ENCODE results near the gene U2AF2. TPM values are rescaled to one million over a fixed set of nuclear protein-coding genes. Genes with fewer than 3 reads are reported as not detected.

U2AF2 gene
- 131 TPM for polyA plus RNA-seq (2013)

- H3K9me3 ChIP-seq (ENCODE audit: control extremely low read depth in 1 of 5, control insufficient read depth in 4 of 5, insufficient read depth in 2 of 5, low read depth in 1 of 5, low read length in 4 of 5) = no peaks in the 10 kb centered on the region
- POLR2A ChIA-PET = interaction anchor here (0.9 to 1.4 kb wide), 3 partner anchors 13 to 56 kb away, joined by 4 to 6 read pairs (median 4); partner anchors contain the start of gene FIZ1
- H3K27me3 ChIP-seq (replicated peaks in 2 of 5; ENCODE audit: control insufficient read depth in 4 of 5, insufficient read depth in 5 of 5, low read length in 4 of 5) = no peaks in the 10 kb centered on the region
- peaks cover 18 to 47% (median 36%) of the 10 kb centered on the region in 4 experiments for H3K4me1 ChIP-seq (ENCODE audit: control extremely low read depth in 1 of 4, control insufficient read depth in 4 of 4, insufficient read depth in 4 of 4, low read length in 3 of 4)
- H3K27ac ChIP-seq (ENCODE audit: insufficient read depth in 1 of 2, low read depth in 1 of 2, low read length in 2 of 2, poor library complexity in 1 of 2, severe bottlenecking in 2 of 2) = peak within 1 kb of the TSS; percentile 96 to 99
- DNase-seq = peak; percentile 93 to 96 (median 95)
- under 1% methylated on average over 76 of the region's 95 CpGs for WGBS (ENCODE audit: insufficient coverage)
- peaks cover 2 to 58% (median 22%) of the 10 kb centered on the region in 4 experiments for H3K36me3 ChIP-seq (ENCODE audit: control insufficient read depth in 4 of 4, insufficient read depth in 4 of 4, low read length in 3 of 4)
- CTCF ChIA-PET = interaction anchor here (0.7 to 2.5 kb wide), 8 partner anchors 10 to 29 kb away, joined by 3 to 9 read pairs (median 4); partner anchors contain the start of gene ZNF581
- H3K4me3 ChIP-seq (ENCODE audit: control insufficient read depth in 1 of 7, extremely low read depth in 1 of 7, insufficient read depth in 4 of 7, low read depth in 2 of 7, low read length in 6 of 7) = peak within 1 kb of the TSS; percentile 79 to 95 (median 87)
These were observed at the start of gene U2AF2 for GRCh38 chr19:55654868-55655647. U2AF2 (plus strand) TSS chr19:55655035; CDS start chr19:55655105, 70 bp downstream.

GRCh38 chr19:55605207-55605636, 49.6 kb upstream of the U2AF2 start:
- no peaks in the 10 kb centered on the region for H3K27me3 ChIP-seq (replicated peaks in 2 of 5; ENCODE audit: control insufficient read depth in 4 of 5, insufficient read depth in 5 of 5, low read length in 4 of 5)
- H3K4me1 ChIP-seq (ENCODE audit: control extremely low read depth in 1 of 4, control insufficient read depth in 4 of 4, insufficient read depth in 4 of 4, low read length in 3 of 4) = peaks cover 0 to 38% (median 32%) of the 10 kb centered on the region in 4 experiments
- peaks cover 0 to 19% (median 8%) of the 10 kb centered on the region in 4 experiments for H3K36me3 ChIP-seq (ENCODE audit: control insufficient read depth in 4 of 4, insufficient read depth in 4 of 4, low read length in 3 of 4)
- peaks cover 0 to 3% (median 0%) of the 10 kb centered on the region in 5 experiments for H3K9me3 ChIP-seq (ENCODE audit: control extremely low read depth in 1 of 5, control insufficient read depth in 4 of 5, insufficient read depth in 2 of 5, low read depth in 1 of 5, low read length in 4 of 5)
- 0% methylated on average over 26 of the region's 43 CpGs for WGBS (ENCODE audit: insufficient coverage)
- DNase-seq = peak; percentile 95 to 97 (median 97)
- CTCF ChIA-PET = interaction anchor here (1.0 to 4.3 kb wide), 15 partner anchors 14 to 101 kb away, joined by 3 to 32 read pairs (median 6); partner anchors contain the start of genes ZNF579 and ZNF784
- H3K4me3 ChIP-seq (ENCODE audit: control insufficient read depth in 1 of 7, extremely low read depth in 1 of 7, insufficient read depth in 4 of 7, low read depth in 2 of 7, low read length in 6 of 7) = peak overlapping the region; percentile 43 to 95 (median 78)
- H3K27ac ChIP-seq (ENCODE audit: insufficient read depth in 1 of 2, low read depth in 1 of 2, low read length in 2 of 2, poor library complexity in 1 of 2, severe bottlenecking in 2 of 2) = peak overlapping the region; percentile 55 to 87
- POLR2A ChIA-PET = interaction anchor here (0.8 kb wide), 1 partner anchor 79 kb away, joined by 3 read pairs; no protein-coding TSS in a partner anchor

GRCh38 chr19:55605637-55606470, 49.0 kb upstream of the U2AF2 start, which contains the start of gene ZNF865:
ZNF865 (plus strand) TSS chr19:55605647; CDS start chr19:55613619, 7,972 bp downstream.
- POLR2A ChIA-PET = interaction anchor here (0.6 to 0.8 kb wide), 3 partner anchors 24 to 91 kb away, joined by 3 to 7 read pairs (median 3); no protein-coding TSS in a partner anchor
- Histone ChIP-seq H3K27ac (ENCODE audit: insufficient read depth in 1 of 2, low read depth in 1 of 2, low read length in 2 of 2, poor library complexity in 1 of 2, severe bottlenecking in 2 of 2) (peak within 1 kb of the TSS; percentile 64 to 87), H3K4me3 (ENCODE audit: control insufficient read depth in 1 of 7, extremely low read depth in 1 of 7, insufficient read depth in 4 of 7, low read depth in 2 of 7, low read length in 6 of 7) (peak within 1 kb of the TSS; percentile 43 to 95 (median 81))

GRCh38 chr19:55606471-55606787, 48.4 kb upstream of the U2AF2 start:
- no peaks in the 10 kb centered on the region for H3K27me3 ChIP-seq (replicated peaks in 2 of 5; ENCODE audit: control insufficient read depth in 4 of 5, insufficient read depth in 5 of 5, low read length in 4 of 5)
- H3K9me3 ChIP-seq (ENCODE audit: control extremely low read depth in 1 of 5, control insufficient read depth in 4 of 5, insufficient read depth in 2 of 5, low read depth in 1 of 5, low read length in 4 of 5) = peaks cover 0 to 3% (median 0%) of the 10 kb centered on the region in 5 experiments
- H3K36me3 ChIP-seq (ENCODE audit: control insufficient read depth in 4 of 4, insufficient read depth in 4 of 4, low read length in 3 of 4) = peaks cover 0 to 29% (median 8%) of the 10 kb centered on the region in 4 experiments
- ChIA-PET CTCF (interaction anchor here (0.5 to 4.3 kb wide), 17 partner anchors 13 to 463 kb away, joined by 3 to 32 read pairs (median 5); partner anchors contain the start of genes ZNF579 and ZNF784), POLR2A (interaction anchor here (0.6 to 0.7 kb wide), 2 partner anchors 23 to 92 kb away, joined by 3 to 7 read pairs; no protein-coding TSS in a partner anchor)
- WGBS (ENCODE audit: insufficient coverage) = 32% methylated on average over 12 of the region's 12 CpGs
- peaks cover 0 to 30% (median 24%) of the 10 kb centered on the region in 4 experiments for H3K4me1 ChIP-seq (ENCODE audit: control extremely low read depth in 1 of 4, control insufficient read depth in 4 of 4, insufficient read depth in 4 of 4, low read length in 3 of 4)
- peak overlapping the region in 1 of 2 experiments; percentile 87 for H3K27ac ChIP-seq (ENCODE audit: insufficient read depth in 1 of 2, low read depth in 1 of 2, low read length in 2 of 2, poor library complexity in 1 of 2, severe bottlenecking in 2 of 2)
- no peak for DNase-seq
- peak overlapping the region; percentile 35 to 95 (median 81) for H3K4me3 ChIP-seq (ENCODE audit: control insufficient read depth in 1 of 7, extremely low read depth in 1 of 7, insufficient read depth in 4 of 7, low read depth in 2 of 7, low read length in 6 of 7)

More at GRCh38 chr19:55605637-55606470, 49.0 kb upstream of the U2AF2 start, which contains the start of gene ZNF865:
- Histone ChIP-seq H3K27me3 (replicated peaks in 2 of 5; ENCODE audit: control insufficient read depth in 4 of 5, insufficient read depth in 5 of 5, low read length in 4 of 5) (no peaks in the 10 kb centered on the region), H3K4me1 (ENCODE audit: control extremely low read depth in 1 of 4, control insufficient read depth in 4 of 4, insufficient read depth in 4 of 4, low read length in 3 of 4) (peaks cover 0 to 36% (median 29%) of the 10 kb centered on the region in 4 experiments), H3K9me3 (ENCODE audit: control extremely low read depth in 1 of 5, control insufficient read depth in 4 of 5, insufficient read depth in 2 of 5, low read depth in 1 of 5, low read length in 4 of 5) (peaks cover 0 to 3% (median 0%) of the 10 kb centered on the region in 5 experiments), H3K36me3 (ENCODE audit: control insufficient read depth in 4 of 4, insufficient read depth in 4 of 4, low read length in 3 of 4) (peaks cover 0 to 23% (median 8%) of the 10 kb centered on the region in 4 experiments)
- DNase-seq = peak; percentile 83 to 84 (median 83)
- CTCF ChIA-PET = interaction anchor here (0.5 to 4.3 kb wide), 19 partner anchors 13 to 462 kb away, joined by 3 to 32 read pairs (median 5); partner anchors contain the start of genes ZNF579 and ZNF784
- WGBS (ENCODE audit: insufficient coverage) = under 1% methylated on average over 29 of the region's 44 CpGs

- Histone ChIP-seq H3K36me3 (ENCODE audit: control insufficient read depth in 4 of 4, insufficient read depth in 4 of 4, low read length in 3 of 4) (peaks cover 0 to 31% (median 8%) of the 10 kb centered on the region in 4 experiments), H3K27ac (ENCODE audit: insufficient read depth in 1 of 2, low read depth in 1 of 2, low read length in 2 of 2, poor library complexity in 1 of 2, severe bottlenecking in 2 of 2) (peak overlapping the region in 1 of 2 experiments; percentile 87), H3K9me3 (ENCODE audit: control extremely low read depth in 1 of 5, control insufficient read depth in 4 of 5, insufficient read depth in 2 of 5, low read depth in 1 of 5, low read length in 4 of 5) (peaks cover 0 to 3% (median 0%) of the 10 kb centered on the region in 5 experiments), H3K4me1 (ENCODE audit: control extremely low read depth in 1 of 4, control insufficient read depth in 4 of 4, insufficient read depth in 4 of 4, low read length in 3 of 4) (peaks cover 0 to 29% (median 24%) of the 10 kb centered on the region in 4 experiments), H3K4me3 (ENCODE audit: control insufficient read depth in 1 of 7, extremely low read depth in 1 of 7, insufficient read depth in 4 of 7, low read depth in 2 of 7, low read length in 6 of 7) (peak overlapping the region in 3 of 7 experiments; percentile 81 to 95 (median 95)), H3K27me3 (replicated peaks in 2 of 5; ENCODE audit: control insufficient read depth in 4 of 5, insufficient read depth in 5 of 5, low read length in 4 of 5) (no peaks in the 10 kb centered on the region)
- CTCF ChIA-PET = interaction anchor here (0.5 to 4.3 kb wide), 16 partner anchors 12 to 463 kb away, joined by 3 to 32 read pairs (median 5); partner anchors contain the start of genes ZNF579 and ZNF784
- 65% methylated on average over 9 of the region's 9 CpGs for WGBS (ENCODE audit: insufficient coverage)
- POLR2A ChIA-PET = interaction anchor here (0.7 kb wide), 1 partner anchor 23 kb away, joined by 7 read pairs; no protein-coding TSS in a partner anchor
- no peak for DNase-seq
These were observed 48.0 kb upstream of the U2AF2 start for GRCh38 chr19:55606817-55607216.

GRCh38 chr19:55609326-55609725, 45.5 kb upstream of the U2AF2 start:
- Histone ChIP-seq H3K27me3 (replicated peaks in 2 of 5; ENCODE audit: control insufficient read depth in 4 of 5, insufficient read depth in 5 of 5, low read length in 4 of 5) (no peaks in the 10 kb centered on the region), H3K36me3 (ENCODE audit: control insufficient read depth in 4 of 4, insufficient read depth in 4 of 4, low read length in 3 of 4) (peaks cover 0 to 37% (median 11%) of the 10 kb centered on the region in 4 experiments), H3K4me1 (ENCODE audit: control extremely low read depth in 1 of 4, control insufficient read depth in 4 of 4, insufficient read depth in 4 of 4, low read length in 3 of 4) (peaks cover 0 to 21% (median 18%) of the 10 kb centered on the region in 4 experiments), H3K9me3 (ENCODE audit: control extremely low read depth in 1 of 5, control insufficient read depth in 4 of 5, insufficient read depth in 2 of 5, low read depth in 1 of 5, low read length in 4 of 5) (peaks cover 0 to 3% (median 0%) of the 10 kb centered on the region in 5 experiments), H3K4me3 (ENCODE audit: control insufficient read depth in 1 of 7, extremely low read depth in 1 of 7, insufficient read depth in 4 of 7, low read depth in 2 of 7, low read length in 6 of 7) (no peak overlapping the region), H3K27ac (ENCODE audit: insufficient read depth in 1 of 2, low read depth in 1 of 2, low read length in 2 of 2, poor library complexity in 1 of 2, severe bottlenecking in 2 of 2) (no peak overlapping the region)
- CTCF ChIA-PET = interaction anchor here (2.5 to 3.6 kb wide), 2 partner anchors 11 to 22 kb away, joined by 10 to 15 read pairs; no protein-coding TSS in a partner anchor
- 100% methylated on average over 4 of the region's 5 CpGs for WGBS (ENCODE audit: insufficient coverage)
- DNase-seq = no peak
- POLR2A ChIA-PET = no interaction called here
